ENCODE data around the gene BBX.

The BBX gene

GRCh38 chr3:107548601-107549000 lies 25.8 kb downstream of the BBX start:
- TF ChIP-seq SPI1 (IDR thresholded peaks at IDR 0.05; ENCODE audit: borderline replicate concordance, low read depth) (no peak), CTCF (IDR thresholded peaks at IDR 0.05; ENCODE audit: insufficient read depth, low read length) (no peak), POLR2AphosphoS5 (IDR thresholded peaks at IDR 0.05; ENCODE audit: low read depth) (no peak), REST (IDR thresholded peaks at IDR 0.05; ENCODE audit: insufficient replicate concordance, low read depth) (no peak), GABPA (IDR thresholded peaks at IDR 0.05; ENCODE audit: low read depth) (no peak)
- H3K27ac ChIP-seq (replicated peaks): no peak overlapping the region
- DNase-seq (ENCODE audit: low read depth in 1 of 2, low spot score in 1 of 2): no peak
- H3K4me3 ChIP-seq (replicated peaks; ENCODE audit: insufficient read depth, low read length): no peak overlapping the region
- no peaks in the 10 kb centered on the region for H3K27me3 ChIP-seq (ENCODE audit: insufficient read depth, poor library complexity, severe bottlenecking)

DNA sequence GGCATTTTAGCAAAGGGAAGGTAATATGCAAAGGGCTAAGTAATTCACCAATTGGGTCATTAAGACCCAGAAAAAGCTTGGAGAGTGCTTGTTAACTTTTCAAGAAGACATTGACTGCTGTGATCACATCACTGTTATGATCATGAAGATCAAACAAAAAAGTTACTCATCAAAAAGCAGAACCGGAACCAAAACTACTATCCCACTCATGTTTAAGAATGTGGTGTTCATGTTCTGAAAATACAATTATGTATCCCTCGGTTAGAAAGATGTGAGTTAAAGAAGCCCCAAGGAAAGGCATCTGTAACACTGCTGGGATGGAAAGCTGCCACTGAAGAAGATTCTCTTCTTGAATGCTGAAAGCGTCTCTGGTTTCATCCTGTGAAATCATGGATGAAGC lies 32.6 kb downstream of the BBX start:
- H3K4me3 ChIP-seq (replicated peaks; ENCODE audit: insufficient read depth, low read length): no peak overlapping the region
- H3K27ac ChIP-seq (replicated peaks): no peak overlapping the region
- H3K27me3 ChIP-seq (ENCODE audit: insufficient read depth, poor library complexity, severe bottlenecking): no peaks in the 10 kb centered on the region
- TF ChIP-seq SPI1 (IDR thresholded peaks at IDR 0.05; ENCODE audit: borderline replicate concordance, low read depth): no peak
- no peak for TF ChIP-seq REST (IDR thresholded peaks at IDR 0.05; ENCODE audit: insufficient replicate concordance, low read depth)
- TF ChIP-seq POLR2AphosphoS5 (IDR thresholded peaks at IDR 0.05; ENCODE audit: low read depth): no peak
- no peak for DNase-seq (ENCODE audit: low read depth in 1 of 2, low spot score in 1 of 2)

DNA sequence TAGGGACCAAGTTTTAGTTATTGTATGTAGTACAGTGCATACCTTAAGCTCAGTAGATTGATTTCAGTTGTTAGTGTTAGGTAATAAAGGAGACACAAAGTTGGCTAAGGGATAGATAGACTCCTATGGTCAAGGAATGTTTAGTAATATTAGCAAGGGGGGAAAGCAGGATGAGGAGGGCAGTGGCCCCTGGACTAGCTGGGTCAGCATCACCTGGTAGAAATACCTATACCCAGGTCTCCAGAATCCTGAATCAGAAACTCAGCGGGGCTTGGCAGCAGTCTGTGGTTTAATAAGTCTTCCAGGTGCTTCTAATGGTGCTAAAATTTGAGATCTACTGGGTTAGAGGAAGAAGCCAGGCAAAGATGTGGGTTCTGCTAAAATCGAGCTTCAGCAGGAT lies 35.0 kb downstream of the BBX start:
- Histone ChIP-seq H3K27me3 (ENCODE audit: insufficient read depth, poor library complexity, severe bottlenecking) (no peaks in the 10 kb centered on the region), H3K27ac (replicated peaks) (no peak overlapping the region), H3K4me3 (replicated peaks; ENCODE audit: insufficient read depth, low read length) (no peak overlapping the region)
- TF ChIP-seq REST (IDR thresholded peaks at IDR 0.05; ENCODE audit: insufficient replicate concordance, low read depth) (no peak), POLR2AphosphoS5 (IDR thresholded peaks at IDR 0.05; ENCODE audit: low read depth) (no peak), GABPA (IDR thresholded peaks at IDR 0.05; ENCODE audit: low read depth) (no peak), CTCF (IDR thresholded peaks at IDR 0.05; ENCODE audit: insufficient read depth, low read length) (no peak), SPI1 (IDR thresholded peaks at IDR 0.05; ENCODE audit: borderline replicate concordance, low read depth) (no peak)
- no peak for DNase-seq (ENCODE audit: low read depth in 1 of 2, low spot score in 1 of 2)

- TF ChIP-seq REST (IDR thresholded peaks at IDR 0.05; ENCODE audit: insufficient replicate concordance, low read depth): no peak
- no peak for TF ChIP-seq SPI1 (IDR thresholded peaks at IDR 0.05; ENCODE audit: borderline replicate concordance, low read depth)
- TF ChIP-seq CTCF (IDR thresholded peaks at IDR 0.05; ENCODE audit: insufficient read depth, low read length): no peak
- TF ChIP-seq POLR2AphosphoS5 (IDR thresholded peaks at IDR 0.05; ENCODE audit: low read depth): no peak
- no peak for TF ChIP-seq GABPA (IDR thresholded peaks at IDR 0.05; ENCODE audit: low read depth)
- Histone ChIP-seq H3K27me3 (ENCODE audit: insufficient read depth, poor library complexity, severe bottlenecking) (no peaks in the 10 kb centered on the region), H3K27ac (replicated peaks) (no peak overlapping the region), H3K4me3 (replicated peaks; ENCODE audit: insufficient read depth, low read length) (no peak overlapping the region)
- DNase-seq (ENCODE audit: low read depth in 1 of 2, low spot score in 1 of 2): no peak
Measured at GRCh38 chr3:107560166-107560565, 37.4 kb downstream of the BBX start.
